H1 (cell line): Measurements from ENCODE around the gene MDC1. TPM values are rescaled to one million over a fixed set of nuclear protein-coding genes. Genes with fewer than 3 reads are reported as not detected.

Source experiments
- ASH2L ChIP-seq: fragments of 200-600, 300-600 bp; sonication (generic); IDR thresholded peaks from one replicate; pipeline ENCODE4 v1.7.1; 2017; ENCODE audit warnings: low read length
- EP300 ChIP-seq, 2 experiments: IDR thresholded peaks; 1 replicate in 1 of 2; 2 replicates in 1 of 2; pipeline ENCODE4 v1.6.1; 2011 to 2012; ENCODE audit warnings: low read depth in 2 of 2, low read length in 2 of 2, mild to moderate bottlenecking in 2 of 2, borderline replicate concordance in 1 of 2, inconsistent platforms in 1 of 2, moderate library complexity in 1 of 2
- GABPA ChIP-seq: IDR thresholded peaks from 2 replicates; pipeline ENCODE4 v1.6.1; 2011; ENCODE audit warnings: mild to moderate bottlenecking, low read length, moderate library complexity, borderline replicate concordance; ENCODE audit not compliant: insufficient read depth
- HDAC6 ChIP-seq: IDR thresholded peaks from one replicate; pipeline ENCODE4 v1.7.1; 2012; ENCODE audit warnings: low read depth, mild to moderate bottlenecking, inconsistent platforms, low read length, moderate library complexity
- KDM1A ChIP-seq: fragments of 200-600, 300-600 bp; sonication (generic); IDR thresholded peaks from 2 replicates; pipeline ENCODE4 v1.7.1; 2016; ENCODE audit warnings: mild to moderate bottlenecking, low read length, borderline replicate concordance
- KDM5A ChIP-seq: fragments of 200-600 bp; IDR thresholded peaks from 2 replicates; pipeline ENCODE4 v1.7.1; 2012; ENCODE audit warnings: mild to moderate bottlenecking, low read length, inconsistent platforms, mixed read lengths
- SIN3A ChIP-seq, 2 experiments: IDR thresholded peaks in 1 of 2; conservative IDR thresholded peaks in 1 of 2; 2 replicates each; pipeline ENCODE4 v1.6.1; 2011 to 2012; ENCODE audit warnings: low read length in 2 of 2, improper control_type of control experiment in 1 of 2, low read depth in 1 of 2, mild to moderate bottlenecking in 1 of 2
- SIRT6 ChIP-seq: IDR thresholded peaks from one replicate; pipeline ENCODE4 v1.7.1; 2012; ENCODE audit warnings: low read length, inconsistent platforms
- SP1 ChIP-seq: IDR thresholded peaks from 2 replicates; pipeline ENCODE4 v1.6.1; 2011; ENCODE audit warnings: low read depth, low read length
- SUZ12 ChIP-seq: fragments of 200-600 bp; sonication (generic); IDR thresholded peaks from 2 replicates; pipeline ENCODE4 v1.6.1; 2012; ENCODE audit warnings: mild to moderate bottlenecking, inconsistent platforms, low read length, moderate library complexity, mixed read lengths
- TAF7 ChIP-seq: optimal IDR thresholded peaks from 2 replicates; pipeline ENCODE3; 2011; ENCODE audit warnings: low read depth, mild to moderate bottlenecking, inconsistent platforms, low read length, moderate library complexity, borderline replicate concordance
- TCF12 ChIP-seq: IDR thresholded peaks from 2 replicates; pipeline ENCODE4 v1.6.1; 2011; ENCODE audit warnings: low read depth, mild to moderate bottlenecking, low read length
- polyA plus RNA-seq, 7 experiments: library from polyadenylated mRNA; depleted of rRNA in 3 of 7; stranded (reverse) in 5 of 7; unstranded in 2 of 7; fragments of >200 nt in 5 of 7; fragments of 200-250 nt in 2 of 7; gene quantifications; 1 replicate in 5 of 7; 2 replicates in 1 of 7; 4 replicates in 1 of 7; pipeline versions ENCODE4 v1.2.1 to v1.2.3, GENCODE V29; 2011 to 2013; ENCODE audit warnings: missing spikeins in 2 of 7, mixed read lengths in 2 of 7
- total RNA-seq: library from RNA; stranded (reverse); fragmentation: NEBNext Ultra II Directional; extraction: Animal tissue kit (Norgen Biotek cat#: 25700); gene quantifications from 2 replicates; pipeline ENCODE4 v1.2.1, GENCODE V29; 2021

The MDC1 gene
- total and polyA plus RNA-seq, 2 of the 8 experiments (the other 6 are each of a cell fraction or from before 2014, with no cell fraction given), result 29.9 to 81.1 TPM

GRCh38 chr6:30686908-30687658 is 30.0 kb downstream of the MDC1 start (continued):
- TF ChIP-seq SUZ12 (no peak), EP300 (IDR thresholded peaks at IDR 0.05; ENCODE audit: borderline replicate concordance in 1 of 2, low read depth in 2 of 2, low read length in 2 of 2) (peak in 1 of 2 experiments; percentile 94; a peak in 1 of 3 replicates), SP1 (0 out of 2 replicates have a peak, but pooled peaks have one; percentile 57), ASH2L (peak; percentile 22), TAF7 (peak; percentile 16), SIRT6 (no peak), TCF12 (0 out of 2 replicates have a peak, but pooled peaks have one; percentile 4), SIN3A (conservative IDR thresholded peaks at IDR 0.05 in 1 of 2, IDR thresholded peaks at IDR 0.05 in 1 of 2; ENCODE audit: low read depth in 1 of 2, low read length in 2 of 2) (peak; percentile 74 to 93; a peak in 3 of 4 replicates), KDM5A (no peak), HDAC6 (no peak), GABPA (no peak), KDM1A (no peak)
